Memory B cell (primary cell): Measurements from ENCODE around the gene SLC26A9.
A peak's percentile ranks its signal among the peaks of the same experiment; 100 is the strongest.

Experiments used
- ATAC-seq: fragments of 150-1000 bp; cut with Tn5 transposase; 2 replicates; pipeline ENCODE4 v1.10.0; 2021; ENCODE audit warnings: low read depth, mild to moderate bottlenecking, moderate library complexity
- DNase-seq, 2 donors: peaks; one replicate each; pipeline ENCODE4 v3.0.0; 2022; ENCODE audit warnings: low spot score in 2 of 2
- H3K27ac Mint-ChIP-seq: one replicate; pipeline ENCODE4 v1.8.0; 2022; ENCODE audit warnings: mild to moderate bottlenecking, moderate library complexity, mixed read lengths
- H3K27me3 Mint-ChIP-seq: one replicate; pipeline ENCODE4 v1.8.0; 2022; ENCODE audit warnings: mixed read lengths
- H3K36me3 Mint-ChIP-seq: one replicate; pipeline ENCODE4 v1.8.0; 2022; ENCODE audit warnings: mild to moderate bottlenecking, mixed read lengths
- H3K4me1 Mint-ChIP-seq: one replicate; pipeline ENCODE4 v1.8.0; 2022; ENCODE audit warnings: mixed read lengths
- H3K4me3 Mint-ChIP-seq: one replicate; pipeline ENCODE4 v1.8.0; 2022; ENCODE audit warnings: mild to moderate bottlenecking, moderate library complexity, mixed read lengths
- H3K9me3 Mint-ChIP-seq: one replicate; pipeline ENCODE4 v1.8.0; 2022; ENCODE audit warnings: mixed read lengths

Gene SLC26A9

DNA sequence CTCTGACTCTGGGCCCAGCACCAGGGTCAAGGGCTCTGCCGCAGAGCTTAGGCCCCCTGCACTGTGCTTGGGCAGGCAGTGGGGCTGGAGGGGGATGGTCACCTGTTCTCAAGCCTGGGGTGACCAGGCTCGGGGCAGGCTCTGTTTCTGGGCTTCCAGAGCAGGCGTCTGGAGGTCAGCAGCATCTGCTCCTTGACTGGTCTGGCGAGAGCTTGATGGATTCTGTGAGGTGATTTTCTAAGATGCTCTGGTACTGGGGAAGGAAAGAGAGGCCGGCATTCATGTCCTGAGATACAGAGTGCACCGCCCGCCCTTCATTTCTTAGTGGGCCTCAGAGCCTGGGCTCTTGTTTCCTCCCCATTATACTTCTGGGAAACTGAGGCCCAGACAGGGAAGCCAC is 35.4 kb upstream of the SLC26A9 start:
- no peak overlapping the region for H3K4me3 Mint-ChIP-seq
- H3K36me3 Mint-ChIP-seq, result peaks cover 3% of the 10 kb centered on the region
- DNase-seq (no peak), ATAC-seq (no peak)
- peaks cover 11% of the 10 kb centered on the region for H3K4me1 Mint-ChIP-seq
- peaks cover 13% of the 10 kb centered on the region for H3K27me3 Mint-ChIP-seq
- peaks cover 1% of the 10 kb centered on the region for H3K9me3 Mint-ChIP-seq
- H3K27ac Mint-ChIP-seq, result no peak overlapping the region

DNA sequence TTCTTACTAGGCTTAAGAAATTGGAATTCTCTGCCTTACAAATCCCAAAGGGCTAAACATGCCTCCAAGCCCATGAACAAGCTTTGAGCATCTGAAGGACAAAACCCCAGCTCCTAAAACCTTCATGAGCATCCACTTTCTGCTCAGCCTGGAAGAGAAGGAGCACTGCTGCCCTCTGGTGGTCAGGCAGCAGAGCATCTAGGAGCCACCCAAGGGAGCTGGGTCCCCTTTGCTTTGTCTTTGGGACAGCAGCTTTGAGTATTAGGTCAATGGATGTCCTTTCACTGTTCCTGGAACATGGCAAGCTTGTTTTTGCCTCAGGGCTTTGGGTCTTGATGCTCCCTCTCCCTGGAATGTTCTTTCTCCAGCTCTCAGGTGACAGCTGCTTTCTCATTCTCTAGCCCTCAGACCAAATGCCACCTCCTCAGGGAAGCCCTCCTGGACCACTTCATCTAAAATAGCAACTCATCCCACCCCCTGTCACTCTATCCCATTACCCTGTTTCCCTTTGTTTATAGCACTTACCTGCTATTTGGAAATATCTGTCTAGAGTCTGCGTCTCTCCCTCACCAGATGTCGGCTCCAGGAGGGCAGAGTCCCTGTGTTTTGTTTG is 34.3 kb upstream of the SLC26A9 start:
- H3K27me3 Mint-ChIP-seq, result peaks cover 17% of the 10 kb centered on the region
- DNase-seq, result peak; percentile 72 to 78
- H3K27ac Mint-ChIP-seq, result no peak overlapping the region
- H3K4me3 Mint-ChIP-seq, result no peak overlapping the region
- H3K9me3 Mint-ChIP-seq, result peaks cover 1% of the 10 kb centered on the region
- peaks cover 3% of the 10 kb centered on the region for H3K36me3 Mint-ChIP-seq
- peaks cover 22% of the 10 kb centered on the region for H3K4me1 Mint-ChIP-seq
- peak; percentile 94 for ATAC-seq

DNA sequence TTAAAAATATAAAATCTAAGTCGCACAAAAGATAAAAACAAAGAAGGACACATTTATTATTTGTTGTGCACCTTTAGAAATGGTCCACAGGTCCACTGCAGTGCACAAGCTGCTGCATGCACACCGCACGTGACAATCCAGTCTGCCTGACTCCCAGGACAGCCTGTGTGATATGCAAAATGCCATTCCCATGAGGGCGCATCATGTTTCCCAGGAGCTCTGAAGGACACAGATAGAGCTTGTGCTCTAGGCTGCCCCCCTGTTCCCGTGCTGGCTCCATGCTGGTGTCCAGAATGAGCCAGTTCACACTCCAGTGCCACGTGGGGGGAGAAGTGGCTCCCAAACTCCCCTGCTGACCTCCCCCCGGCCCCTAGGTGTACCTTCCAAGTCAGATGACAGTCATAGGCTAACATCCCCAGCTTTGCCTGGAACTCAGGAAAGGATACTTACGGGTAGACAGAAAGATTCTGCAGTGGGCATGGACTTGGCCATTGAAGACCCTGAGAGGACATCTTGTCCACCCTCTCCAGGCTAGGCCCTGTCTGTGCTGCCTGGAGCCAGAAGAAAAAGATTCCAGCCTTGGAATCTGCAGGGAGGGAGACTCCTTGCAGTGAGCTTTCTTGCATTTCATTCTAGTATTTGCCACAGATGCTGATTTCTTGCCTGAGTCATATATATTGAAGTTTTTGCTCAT is 33.6 kb upstream of the SLC26A9 start:
- Mint-ChIP-seq H3K27ac (no peak overlapping the region), H3K36me3 (peaks cover under 1% of the 10 kb centered on the region), H3K9me3 (no peaks in the 10 kb centered on the region), H3K4me3 (no peak overlapping the region), H3K27me3 (peaks cover 17% of the 10 kb centered on the region), H3K4me1 (peaks cover 22% of the 10 kb centered on the region)
- no peak for ATAC-seq
- DNase-seq, result no peak

DNA sequence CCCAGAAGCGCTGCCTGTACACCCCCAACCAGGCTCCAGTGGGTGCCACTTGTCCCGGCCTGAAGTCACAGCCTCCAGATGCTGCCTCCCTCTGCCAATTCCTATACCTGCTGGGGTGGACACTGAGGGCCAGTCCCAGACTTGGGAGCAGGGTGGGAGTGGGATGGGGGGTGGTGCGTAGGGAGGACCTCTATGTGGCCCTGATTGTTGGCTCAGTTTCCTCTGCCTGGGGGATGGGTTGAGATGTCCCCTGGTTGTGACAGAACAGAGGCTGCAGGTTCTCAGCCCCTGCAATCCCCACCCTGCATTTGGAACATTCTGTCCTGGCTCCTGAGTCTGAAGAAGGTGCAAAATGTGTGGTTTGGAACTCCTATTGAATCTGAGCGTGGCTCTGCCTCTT is 32.8 kb upstream of the SLC26A9 start:
- Mint-ChIP-seq H3K4me3 (no peak overlapping the region), H3K27me3 (peaks cover 17% of the 10 kb centered on the region), H3K36me3 (no peaks in the 10 kb centered on the region), H3K9me3 (no peaks in the 10 kb centered on the region), H3K27ac (no peak overlapping the region), H3K4me1 (peaks cover 22% of the 10 kb centered on the region)
- ATAC-seq (no peak), DNase-seq (no peak)

DNA sequence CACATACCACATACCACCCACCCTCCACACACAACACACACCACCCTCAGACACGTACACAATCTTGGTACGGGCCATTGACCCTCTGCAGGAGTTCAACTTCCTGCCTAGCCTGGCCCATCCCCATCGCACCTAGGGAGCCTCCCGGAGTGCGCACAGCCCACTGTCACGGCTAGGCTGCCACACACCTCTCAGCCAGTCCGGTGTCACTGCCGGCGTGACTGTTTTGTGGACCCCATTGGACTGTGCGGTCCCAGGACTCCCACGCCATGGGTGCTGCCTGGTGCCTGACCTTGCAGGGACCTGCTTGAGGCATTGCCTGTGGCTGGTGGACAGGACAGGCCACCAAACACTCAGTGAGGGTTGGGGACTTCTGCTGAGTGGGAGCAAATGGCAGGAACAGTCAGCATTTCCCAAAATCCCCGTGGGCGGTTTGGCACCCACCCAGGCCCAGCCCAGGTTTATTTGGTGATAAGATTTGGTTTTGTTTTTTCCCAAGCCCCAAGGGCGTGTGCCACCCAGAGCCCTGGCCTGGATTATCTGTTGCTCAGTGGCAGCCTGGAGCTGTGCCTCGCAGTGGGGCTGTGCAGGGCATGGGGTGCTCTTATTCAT is 32.2 kb upstream of the SLC26A9 start:
- Mint-ChIP-seq H3K4me3 (no peak overlapping the region), H3K36me3 (no peaks in the 10 kb centered on the region)
- no peak for ATAC-seq

DNA sequence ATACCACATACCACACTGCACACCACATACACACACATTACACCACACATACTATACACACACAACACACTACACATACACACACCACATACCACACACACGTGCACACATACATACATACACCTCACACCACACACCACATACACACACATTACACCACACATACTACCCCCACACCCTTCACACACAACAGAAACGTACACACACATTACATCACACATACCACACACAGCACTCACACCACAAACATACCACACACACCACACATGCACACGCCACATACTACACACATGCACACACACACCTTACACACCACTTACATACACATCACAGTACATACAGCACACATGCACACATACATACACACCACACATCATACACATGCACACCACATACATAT is 31.5 kb upstream of the SLC26A9 start:
- no peak overlapping the region for H3K27ac Mint-ChIP-seq
- H3K9me3 Mint-ChIP-seq, result no peaks in the 10 kb centered on the region
- peaks cover 22% of the 10 kb centered on the region for H3K4me1 Mint-ChIP-seq
- ATAC-seq, result no peak
- H3K27me3 Mint-ChIP-seq, result peaks cover 17% of the 10 kb centered on the region
- DNase-seq, result no peak
- H3K36me3 Mint-ChIP-seq, result no peaks in the 10 kb centered on the region
- no peak overlapping the region for H3K4me3 Mint-ChIP-seq

More for the DNA sequence above, 32.2 kb upstream of the SLC26A9 start:
- DNase-seq, result no peak
- Mint-ChIP-seq H3K27ac (no peak overlapping the region), H3K9me3 (no peaks in the 10 kb centered on the region), H3K27me3 (peaks cover 17% of the 10 kb centered on the region), H3K4me1 (peaks cover 22% of the 10 kb centered on the region)

DNA sequence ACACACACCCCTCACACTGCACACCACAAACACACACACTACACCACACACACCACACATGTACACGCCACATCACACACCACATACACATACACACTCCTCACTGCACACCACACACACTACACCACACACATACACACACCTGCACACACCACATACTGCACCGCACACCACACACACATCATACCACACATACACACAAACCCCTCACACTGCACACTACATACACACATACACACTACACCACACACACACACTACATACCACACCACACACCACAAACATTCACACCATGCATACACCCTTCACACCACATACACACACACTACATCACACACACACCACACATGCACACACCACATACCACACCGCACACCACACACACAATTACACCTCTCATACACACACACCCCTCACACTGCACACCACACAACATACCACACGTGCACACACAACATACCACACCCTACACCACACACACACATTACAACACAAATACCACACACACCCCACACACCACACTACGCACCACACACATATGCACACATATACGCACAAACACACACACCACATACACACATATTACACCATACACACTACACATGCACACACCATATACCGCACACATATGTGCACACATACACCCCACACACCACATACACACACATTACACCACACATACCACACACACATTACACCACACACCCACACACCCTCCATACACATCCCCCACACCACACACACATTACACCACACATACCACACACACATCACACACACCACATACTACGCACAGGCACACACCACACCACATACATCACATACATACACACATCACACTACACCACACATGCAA is 30.3 kb upstream of the SLC26A9 start:
- Mint-ChIP-seq H3K4me1 (peaks cover 22% of the 10 kb centered on the region), H3K27ac (no peak overlapping the region), H3K9me3 (no peaks in the 10 kb centered on the region), H3K4me3 (no peak overlapping the region), H3K27me3 (peaks cover 17% of the 10 kb centered on the region), H3K36me3 (no peaks in the 10 kb centered on the region)
- DNase-seq (no peak), ATAC-seq (no peak)

DNA sequence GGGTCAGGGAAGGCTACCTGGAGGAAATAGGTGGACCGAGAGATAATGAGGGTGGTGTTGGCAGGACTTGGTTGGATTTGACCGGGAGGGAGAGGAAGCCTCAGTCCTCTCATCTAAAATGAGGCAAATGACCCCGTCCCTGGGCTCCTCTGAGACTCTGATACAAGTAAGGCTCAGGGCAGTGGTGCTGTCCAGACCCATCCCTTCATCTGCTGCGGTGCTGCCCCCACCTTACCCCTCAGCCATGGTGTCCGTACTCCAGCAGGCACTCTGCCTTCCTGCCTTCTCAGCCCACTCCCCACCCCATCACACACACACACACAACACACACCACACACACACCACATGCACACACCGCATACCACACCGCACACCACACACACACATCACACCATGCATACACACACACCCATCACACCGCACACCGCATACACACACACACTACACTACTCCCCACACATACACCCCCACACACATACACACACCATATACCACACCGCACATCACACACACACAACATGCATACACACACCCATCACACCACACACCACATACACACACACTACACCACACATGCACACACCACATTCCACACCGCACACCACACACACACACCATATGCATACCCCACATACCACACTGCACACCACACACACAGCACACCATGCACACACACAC is 29.4 kb upstream of the SLC26A9 start:
- DNase-seq (no peak), ATAC-seq (no peak)
- Mint-ChIP-seq H3K9me3 (no peaks in the 10 kb centered on the region), H3K36me3 (no peaks in the 10 kb centered on the region), H3K27me3 (peaks cover 17% of the 10 kb centered on the region), H3K4me3 (no peak overlapping the region), H3K27ac (no peak overlapping the region), H3K4me1 (peaks cover 22% of the 10 kb centered on the region)

DNA sequence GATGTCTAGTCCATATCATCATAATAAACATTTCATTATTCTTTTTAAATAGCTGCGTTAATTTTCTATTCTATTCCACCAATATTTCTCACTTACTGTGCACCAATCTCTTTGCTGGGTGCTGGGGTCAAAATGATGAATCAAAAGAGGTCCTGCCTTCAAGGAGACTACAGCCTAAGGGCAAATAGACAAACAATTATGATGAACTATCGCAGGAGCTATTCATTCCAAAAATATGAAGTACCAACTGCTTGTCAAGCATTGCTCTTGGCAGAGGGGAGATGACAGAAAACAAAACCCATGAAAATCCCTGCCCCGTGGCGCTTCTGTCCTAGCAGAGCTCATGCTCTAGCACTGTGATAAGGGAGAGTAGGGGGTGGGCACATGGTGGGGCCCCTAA is 28.8 kb upstream of the SLC26A9 start:
- peaks cover 22% of the 10 kb centered on the region for H3K4me1 Mint-ChIP-seq

DNA sequence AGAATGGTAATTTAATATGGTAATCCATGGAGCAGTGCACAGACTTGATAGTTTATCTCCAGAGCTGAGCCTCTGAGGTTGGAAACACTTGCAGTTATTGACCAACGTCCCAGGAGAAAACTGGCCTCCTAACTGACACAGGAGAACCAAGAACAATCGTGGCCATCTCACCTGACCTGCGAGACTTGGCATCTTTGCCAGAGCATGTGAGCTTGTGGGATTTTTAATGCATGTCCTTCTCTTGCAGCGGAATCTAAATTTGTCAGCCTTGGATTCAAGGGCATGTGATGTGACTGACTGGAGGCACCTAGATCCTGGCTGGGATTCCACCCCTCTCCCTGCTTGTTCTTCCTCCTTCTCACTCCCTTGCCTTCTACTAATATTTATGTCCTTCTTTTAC is 27.8 kb upstream of the SLC26A9 start:
- no peak for DNase-seq
- Mint-ChIP-seq H3K27me3 (peaks cover 17% of the 10 kb centered on the region), H3K4me1 (peaks cover 22% of the 10 kb centered on the region), H3K9me3 (no peaks in the 10 kb centered on the region), H3K36me3 (no peaks in the 10 kb centered on the region), H3K4me3 (no peak overlapping the region), H3K27ac (no peak overlapping the region)
- no peak for ATAC-seq

More for the DNA sequence above, 28.8 kb upstream of the SLC26A9 start:
- Mint-ChIP-seq H3K27me3 (peaks cover 17% of the 10 kb centered on the region), H3K4me3 (no peak overlapping the region), H3K9me3 (no peaks in the 10 kb centered on the region), H3K27ac (no peak overlapping the region), H3K36me3 (no peaks in the 10 kb centered on the region)
- no peak for ATAC-seq
- no peak for DNase-seq

DNA sequence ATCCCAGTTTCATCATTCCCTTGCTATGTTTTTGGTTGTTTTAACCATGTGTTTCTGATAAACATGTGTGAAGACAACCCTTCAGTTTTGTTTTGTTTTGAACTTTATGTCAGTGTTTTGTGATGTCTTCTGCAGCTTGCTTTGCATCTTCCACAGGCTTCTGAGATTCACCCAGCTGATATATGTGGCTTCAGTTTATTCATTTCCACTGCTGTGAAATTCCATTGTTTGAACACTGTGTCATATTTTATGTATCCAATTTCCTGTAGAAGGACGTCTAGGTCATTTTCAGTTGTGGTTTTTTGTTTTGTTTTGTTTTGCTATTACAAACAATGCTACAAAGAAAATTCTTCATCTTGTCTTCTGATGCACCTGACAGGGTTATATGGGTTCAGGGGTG is 27.2 kb upstream of the SLC26A9 start:
- no peak for ATAC-seq
- H3K27ac Mint-ChIP-seq, result no peak overlapping the region
- no peak overlapping the region for H3K4me3 Mint-ChIP-seq
- H3K4me1 Mint-ChIP-seq, result peaks cover 22% of the 10 kb centered on the region
- peaks cover 17% of the 10 kb centered on the region for H3K27me3 Mint-ChIP-seq
- no peaks in the 10 kb centered on the region for H3K9me3 Mint-ChIP-seq
- H3K36me3 Mint-ChIP-seq, result no peaks in the 10 kb centered on the region
- DNase-seq, result no peak

DNA sequence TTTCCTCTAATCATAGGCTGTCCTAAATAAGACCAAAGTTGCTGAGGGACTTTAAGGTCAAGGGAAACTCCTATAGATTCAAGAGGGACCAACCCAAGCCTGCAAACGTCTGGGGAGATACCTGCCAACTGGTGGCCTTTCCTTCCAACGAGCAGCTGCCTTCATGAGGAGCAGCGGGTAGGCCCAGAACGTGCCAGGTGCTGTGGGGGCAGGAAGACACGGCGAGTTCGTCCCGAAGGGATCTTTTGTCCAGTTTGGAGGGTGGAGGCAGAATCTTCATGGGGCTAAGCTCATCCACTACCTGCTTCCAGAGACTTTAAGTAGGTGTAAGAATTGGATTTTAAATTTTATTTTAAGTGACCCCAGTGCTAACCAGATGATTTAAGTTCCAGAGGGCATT is 26.0 kb upstream of the SLC26A9 start:
- no peaks in the 10 kb centered on the region for H3K36me3 Mint-ChIP-seq
- no peak overlapping the region for H3K4me3 Mint-ChIP-seq
- peaks cover 7% of the 10 kb centered on the region for H3K27me3 Mint-ChIP-seq
- DNase-seq (no peak), ATAC-seq (no peak)
- peaks cover 15% of the 10 kb centered on the region for H3K4me1 Mint-ChIP-seq
- no peaks in the 10 kb centered on the region for H3K9me3 Mint-ChIP-seq
- no peak overlapping the region for H3K27ac Mint-ChIP-seq

DNA sequence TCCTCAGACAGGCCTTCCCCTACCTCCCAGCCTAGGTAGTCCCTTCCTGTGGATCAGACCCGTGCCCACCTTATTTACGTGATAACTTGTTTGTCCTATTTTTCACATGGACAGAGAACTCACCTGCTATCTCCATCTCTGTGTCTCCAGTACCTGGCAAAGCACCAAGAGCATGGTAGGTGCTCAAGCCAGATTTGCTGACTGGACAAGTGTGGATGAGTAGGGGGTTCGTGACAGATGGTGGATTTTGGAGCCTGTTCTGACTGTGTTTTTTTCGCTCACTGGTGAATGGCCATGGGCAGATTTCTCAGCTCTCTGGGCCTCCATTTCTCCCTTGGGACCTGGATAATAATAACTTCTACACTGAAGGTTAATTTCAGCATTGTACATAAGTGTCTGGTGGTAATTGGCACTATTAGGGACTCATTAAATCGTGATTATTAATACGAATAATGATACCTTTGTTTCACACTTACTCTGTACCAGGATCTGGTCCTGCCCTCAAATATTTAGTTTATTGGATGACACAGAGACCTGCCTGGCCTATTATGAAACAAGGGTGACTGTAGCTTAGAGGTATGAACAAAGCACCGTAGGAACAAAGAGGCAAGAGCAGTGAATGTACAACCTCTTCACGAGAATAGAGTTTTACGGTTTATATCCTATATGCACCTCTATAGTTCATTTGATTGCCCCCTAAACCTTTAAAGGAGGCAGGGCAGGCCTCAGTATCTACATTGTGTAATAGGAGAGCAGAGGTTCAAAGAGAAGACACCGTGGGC is 24.5 kb upstream of the SLC26A9 start:
- H3K9me3 Mint-ChIP-seq, result no peaks in the 10 kb centered on the region
- no peak for ATAC-seq
- H3K4me1 Mint-ChIP-seq, result peaks cover 2% of the 10 kb centered on the region
- no peaks in the 10 kb centered on the region for H3K27me3 Mint-ChIP-seq
- H3K4me3 Mint-ChIP-seq, result no peak overlapping the region
- DNase-seq, result no peak
- no peaks in the 10 kb centered on the region for H3K36me3 Mint-ChIP-seq
- no peak overlapping the region for H3K27ac Mint-ChIP-seq
